B cell (primary cell): ENCODE data around the gene KIF2A. TPM values are rescaled to one million over a fixed set of nuclear protein-coding genes. Genes with fewer than 3 reads are reported as not detected.

Experiments
- ATAC-seq: fragments of 200-7000 bp; cut with Tn5 transposase; one replicate; pipeline ENCODE4 v1.10.0; 2021; ENCODE audit warnings: low read depth, mild to moderate bottlenecking, moderate number of reproducible peaks, moderate library complexity
- CTCF ChIA-PET: fragments of 350-600 bp; sonication (Branson Sonifier 250); formaldehyde crosslinking; loops from one replicate; lab custom pipeline; 2021; ENCODE audit warnings: antibody characterized with exemption, inconsistent platforms; lab: Charles Lee
- POLR2A ChIA-PET: fragments of 350-600 bp; sonication (Branson Sonifier 250); formaldehyde crosslinking; loops from one replicate; lab custom pipeline; 2021; ENCODE audit warnings: antibody characterized with exemption; lab: Charles Lee
- DNase-seq: peaks from one replicate; pipeline ENCODE4 v3.0.0; 2013
- H2AFZ ChIP-seq: 2 replicates; pipeline ENCODE4 v1.6.1; 2012; ENCODE audit warnings: mild to moderate bottlenecking, low read depth, low read length; ENCODE audit not compliant: insufficient read depth, poor library complexity, severe bottlenecking
- H3K27ac ChIP-seq, 2 donors: 1 replicate in 1 of 2; 2 replicates in 1 of 2; pipeline ENCODE4 v1.5.1; 2012 to 2013; ENCODE audit warnings: low read length in 2 of 2, mild to moderate bottlenecking in 2 of 2, moderate library complexity in 1 of 2
- H3K27me3 ChIP-seq, 4 experiments: fragments of 200-600 bp in 1 of 4; sonication (generic) in 1 of 4; replicated peaks in 1 of 4; 1 replicate in 2 of 4; 2 replicates in 2 of 4; pipeline versions ENCODE4 v1.6.1 to v1.7.0; 2013 to 2016; ENCODE audit warnings: low read length in 3 of 4, mild to moderate bottlenecking in 2 of 4, mixed read lengths in 1 of 4, moderate library complexity in 1 of 4; ENCODE audit not compliant: insufficient read depth in 4 of 4, control insufficient read depth in 3 of 4; ENCODE audit errors: control extremely low read depth in 1 of 4
- H3K36me3 ChIP-seq, 2 experiments: replicated peaks in 1 of 2; 1 replicate in 1 of 2; 2 replicates in 1 of 2; pipeline versions ENCODE4 v1.6.1 to v1.7.1; 2013; ENCODE audit warnings: low read length in 1 of 2; ENCODE audit not compliant: insufficient read depth in 2 of 2, control insufficient read depth in 1 of 2; ENCODE audit errors: control extremely low read depth in 1 of 2, extremely low read depth in 1 of 2
- H3K4me1 ChIP-seq, 2 donors: fragments of 200-600 bp in 1 of 2; sonication (generic) in 1 of 2; 1 replicate in 1 of 2; 2 replicates in 1 of 2; pipeline versions ENCODE4 v1.5.1 to v1.6.1; 2013 to 2017; ENCODE audit warnings: low read length in 2 of 2; ENCODE audit not compliant: control insufficient read depth in 2 of 2, insufficient read depth in 2 of 2
- H3K4me2 ChIP-seq: replicated peaks from 2 replicates; pipeline ENCODE3; 2012; ENCODE audit warnings: mild to moderate bottlenecking, low read depth, low read length; ENCODE audit not compliant: poor library complexity, severe bottlenecking
- H3K4me3 ChIP-seq, 5 experiments: fragments of 200-600 bp in 1 of 5; sonication (generic) in 1 of 5; 1 replicate in 3 of 5; 2 replicates in 2 of 5; pipeline versions ENCODE4 v1.5.1 to v1.7.0; 2011 to 2016; ENCODE audit warnings: low read length in 4 of 5, mild to moderate bottlenecking in 4 of 5, low read depth in 2 of 5, control low read depth in 1 of 5, moderate library complexity in 1 of 5; ENCODE audit not compliant: insufficient read depth in 1 of 5; ENCODE audit errors: control extremely low read depth in 1 of 5, extremely low read depth in 1 of 5
- H3K79me2 ChIP-seq: fragments of 200-600 bp; sonication (generic); one replicate; pipeline ENCODE4 v1.6.0; 2016; ENCODE audit warnings: low read length; ENCODE audit not compliant: control insufficient read depth, insufficient read depth
- H3K9ac ChIP-seq: fragments of 200-600 bp; sonication (generic); 2 replicates; pipeline ENCODE4 v1.6.1; 2017; ENCODE audit warnings: mild to moderate bottlenecking, low read length, moderate library complexity
- H3K9me3 ChIP-seq, 3 donors: one replicate each; pipeline versions ENCODE4 v1.6.1 to v1.7.1; 2013; ENCODE audit warnings: low read length in 2 of 3; ENCODE audit not compliant: control insufficient read depth in 2 of 3, insufficient read depth in 1 of 3; ENCODE audit errors: control extremely low read depth in 1 of 3
- H4K20me1 ChIP-seq: 2 replicates; pipeline ENCODE4 v1.6.0; 2012; ENCODE audit warnings: mild to moderate bottlenecking, low read length; ENCODE audit not compliant: insufficient read depth, control insufficient read depth, poor library complexity, severe bottlenecking
- H3K27ac Mint-ChIP-seq: one replicate; pipeline ENCODE4 v1.8.0; 2021; ENCODE audit warnings: mixed read lengths
- H3K27me3 Mint-ChIP-seq: one replicate; pipeline ENCODE4 v1.8.0; 2021; ENCODE audit warnings: mixed read lengths
- H3K4me1 Mint-ChIP-seq: one replicate; pipeline ENCODE4 v1.8.0; 2021; ENCODE audit warnings: mixed read lengths
- H3K4me3 Mint-ChIP-seq: one replicate; pipeline ENCODE4 v1.8.0; 2021; ENCODE audit warnings: mixed read lengths
- H3K9me3 Mint-ChIP-seq: one replicate; pipeline ENCODE4 v1.8.0; 2022; ENCODE audit warnings: mixed read lengths; ENCODE audit not compliant: insufficient read depth
- EZH2 ChIP-seq: IDR thresholded peaks from 2 replicates; pipeline ENCODE4 v1.6.1; 2012; ENCODE audit warnings: borderline replicate concordance, low read depth, mild to moderate bottlenecking, moderate library complexity, low read length; ENCODE audit not compliant: insufficient read depth, poor library complexity, severe bottlenecking
- whole genome bisulfite sequencing: methylation state at CpG from one replicate; pipeline ENCODE4 v1.1.5; 2013; ENCODE audit warnings: missing lambda C conversion rate; ENCODE audit not compliant: insufficient coverage; 5-methylcytosine and 5-hydroxymethylcytosine counted together
- intact Hi-C: fragments of 100-400 bp; cut with micrococcal nuclease; formaldehyde crosslinking; loops from one replicate; pipeline ENCODE4 v1.10.0; 2022
- polyA plus RNA-seq: library from polyadenylated mRNA; depleted of rRNA; stranded (reverse); fragments of >200 nt; gene quantifications from 2 replicates; pipeline ENCODE4 v1.2.3, GENCODE V29; 2012
- total RNA-seq, 2 donors: library from RNA; stranded (reverse); fragments of 120-200 nt in 1 of 2; gene quantifications; 1 replicate in 1 of 2; 2 replicates in 1 of 2; pipeline versions ENCODE4 v1.2.3 to v1.2.4, GENCODE V29; 2013 to 2022
- TF ChIP-seq, protein P1 (sequence below): fragments of 200-600 bp; IDR thresholded peaks from one replicate; pipeline ENCODE4 v1.8.0; 2022; ENCODE audit warnings: antibody characterized with exemption, mild to moderate bottlenecking

KIF2A gene
- total and polyA plus RNA-seq, 2 donors (not counting 1 experiment from before 2014, with no cell fraction given): 12.9 to 59.0 TPM

GRCh38 chr5:62331921-62332320 lies 25.9 kb downstream of the KIF2A start:
- Histone ChIP-seq H3K27ac (no peak overlapping the region), H3K9ac (no peak overlapping the region), H3K4me2 (no peak overlapping the region), H3K4me1 (peaks cover 10 to 17% of the 10 kb centered on the region in 2 donors), H2AFZ (no peak overlapping the region), H3K79me2 (peaks cover 90% of the 10 kb centered on the region), H3K27me3 (no peaks in the 10 kb centered on the region), H3K4me3 (no peak overlapping the region), H4K20me1 (peaks cover 59% of the 10 kb centered on the region), H3K9me3 (no peaks in the 10 kb centered on the region), H3K36me3 (peaks cover 4 to 10% of the 10 kb centered on the region in 2 experiments)
- Mint-ChIP-seq H3K4me1 (peaks cover 61% of the 10 kb centered on the region), H3K27ac (no peak overlapping the region), H3K4me3 (no peak overlapping the region), H3K27me3 (no peaks in the 10 kb centered on the region), H3K9me3 (no peaks in the 10 kb centered on the region)
- ChIA-PET CTCF (no interaction called here), POLR2A (no interaction called here)
- ATAC-seq (no peak), DNase-seq (no peak)
- TF ChIP-seq, protein P1, sequence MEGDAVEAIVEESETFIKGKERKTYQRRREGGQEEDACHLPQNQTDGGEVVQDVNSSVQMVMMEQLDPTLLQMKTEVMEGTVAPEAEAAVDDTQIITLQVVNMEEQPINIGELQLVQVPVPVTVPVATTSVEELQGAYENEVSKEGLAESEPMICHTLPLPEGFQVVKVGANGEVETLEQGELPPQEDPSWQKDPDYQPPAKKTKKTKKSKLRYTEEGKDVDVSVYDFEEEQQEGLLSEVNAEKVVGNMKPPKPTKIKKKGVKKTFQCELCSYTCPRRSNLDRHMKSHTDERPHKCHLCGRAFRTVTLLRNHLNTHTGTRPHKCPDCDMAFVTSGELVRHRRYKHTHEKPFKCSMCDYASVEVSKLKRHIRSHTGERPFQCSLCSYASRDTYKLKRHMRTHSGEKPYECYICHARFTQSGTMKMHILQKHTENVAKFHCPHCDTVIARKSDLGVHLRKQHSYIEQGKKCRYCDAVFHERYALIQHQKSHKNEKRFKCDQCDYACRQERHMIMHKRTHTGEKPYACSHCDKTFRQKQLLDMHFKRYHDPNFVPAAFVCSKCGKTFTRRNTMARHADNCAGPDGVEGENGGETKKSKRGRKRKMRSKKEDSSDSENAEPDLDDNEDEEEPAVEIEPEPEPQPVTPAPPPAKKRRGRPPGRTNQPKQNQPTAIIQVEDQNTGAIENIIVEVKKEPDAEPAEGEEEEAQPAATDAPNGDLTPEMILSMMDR: no peak
- TF ChIP-seq EZH2: no peak
- intact Hi-C loops: no loop called here

DNA sequence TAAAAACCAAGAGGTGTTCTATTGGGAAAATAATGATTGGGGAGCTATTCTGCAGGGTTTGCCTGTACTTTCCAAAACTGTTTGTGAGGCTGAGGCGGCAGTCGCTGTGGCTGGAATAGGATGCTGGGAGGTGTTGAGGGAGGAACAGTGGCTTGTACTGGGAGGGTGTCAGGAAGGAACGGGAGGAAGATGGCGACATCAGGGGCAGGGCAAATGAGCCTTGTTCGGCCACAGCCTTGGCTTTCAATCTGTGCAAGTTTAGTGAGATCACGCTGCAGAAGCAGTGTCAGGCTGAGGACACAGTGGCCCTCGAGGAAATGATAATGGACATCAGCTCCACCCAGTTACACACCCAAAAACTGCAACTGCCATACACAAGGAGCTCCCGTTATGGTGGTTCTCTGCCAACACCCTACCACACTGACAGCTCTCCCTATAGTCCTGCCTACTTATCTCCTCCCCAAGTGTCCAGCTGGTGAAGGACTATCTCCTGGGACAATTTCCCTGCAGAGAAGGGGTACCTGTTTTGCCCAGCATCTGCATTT lies 27.3 kb downstream of the KIF2A start:
- TF ChIP-seq EZH2: no peak
- TF ChIP-seq, protein P1: no peak
- H4K20me1 ChIP-seq: peaks cover 52% of the 10 kb centered on the region
- no peak overlapping the region for H3K27ac ChIP-seq
- peaks cover 2 to 10% of the 10 kb centered on the region in 2 experiments for H3K36me3 ChIP-seq
- H2AFZ ChIP-seq: no peak overlapping the region
- no peaks in the 10 kb centered on the region for H3K9me3 ChIP-seq
- H3K4me1 ChIP-seq: peaks cover 10 to 17% of the 10 kb centered on the region in 2 donors
- intact Hi-C loops: no loop called here
- H3K27me3 Mint-ChIP-seq: no peaks in the 10 kb centered on the region
- ChIA-PET POLR2A (no interaction called here), CTCF (no interaction called here)
- H3K4me1 Mint-ChIP-seq: peaks cover 49% of the 10 kb centered on the region
- H3K27ac Mint-ChIP-seq: no peak overlapping the region
- DNase-seq (no peak), ATAC-seq (no peak)
- H3K27me3 ChIP-seq: no peaks in the 10 kb centered on the region
- H3K4me2 ChIP-seq: no peak overlapping the region
- no peak overlapping the region for H3K4me3 Mint-ChIP-seq
- H3K79me2 ChIP-seq: peaks cover 85% of the 10 kb centered on the region
- no peak overlapping the region for H3K9ac ChIP-seq
- H3K9me3 Mint-ChIP-seq: no peaks in the 10 kb centered on the region
- no peak overlapping the region for H3K4me3 ChIP-seq
- WGBS: 95% methylated on average over 8 of the region's 8 CpGs
